H1 (cell line): ENCODE measurements around the gene TEX22. TPM values are rescaled to one million over a fixed set of nuclear protein-coding genes. Genes with fewer than 3 reads are reported as not detected.

Experiments
- CTCF ChIA-PET: fragments of 300-600 bp; sonication (Branson Sonifier 250); formaldehyde crosslinking; loops from one replicate; lab custom pipeline; 2021; ENCODE audit not compliant: partially characterized antibody; lab: Charles Lee
- POLR2A ChIA-PET: fragments of 300-600 bp; sonication (Branson Sonifier 250); formaldehyde crosslinking; loops from one replicate; lab custom pipeline; 2021; ENCODE audit warnings: inconsistent platforms; ENCODE audit not compliant: partially characterized antibody; lab: Charles Lee
- DNase-seq, 2 experiments: peaks; one replicate each; pipeline versions ENCODE4 v3.0.0 to v3.0.0-alpha.2; 2010 to 2022; ENCODE audit warnings: low spot score in 2 of 2, low read depth in 1 of 2, mixed read lengths in 1 of 2
- FAIRE-seq: peaks from 2 replicates; lab custom pipeline; 2011; peaks lifted over from hg19 to GRCh38; lab: Jason Lieb, UNC
- H2AFZ ChIP-seq: 2 replicates; pipeline ENCODE4 v1.8.1; 2012; ENCODE audit warnings: low read length, inconsistent platforms
- H2AK5ac ChIP-seq: 2 replicates; pipeline ENCODE4 v1.6.1; 2013; ENCODE audit warnings: low read depth, low read length
- H2BK120ac ChIP-seq: replicated peaks from 2 replicates; pipeline ENCODE3; 2013; ENCODE audit warnings: low read depth, low read length, inconsistent platforms
- H2BK12ac ChIP-seq: 2 replicates; pipeline ENCODE4 v1.6.1; 2013; ENCODE audit warnings: low read depth, low read length
- H2BK15ac ChIP-seq: 2 replicates; pipeline ENCODE4 v1.6.1; 2013; ENCODE audit warnings: low read length
- H2BK20ac ChIP-seq: 2 replicates; pipeline ENCODE4 v1.6.1; 2013; ENCODE audit warnings: low read length
- H2BK5ac ChIP-seq: 2 replicates; pipeline ENCODE4 v1.6.1; 2013; ENCODE audit warnings: low read depth, low read length
- H3K14ac ChIP-seq: 2 replicates; pipeline ENCODE4 v1.6.1; 2013; ENCODE audit warnings: inconsistent platforms; ENCODE audit not compliant: insufficient read length
- H3K18ac ChIP-seq: 2 replicates; pipeline ENCODE4 v1.6.1; 2013; ENCODE audit warnings: low read length; ENCODE audit errors: extremely low read depth
- H3K23ac ChIP-seq: 2 replicates; pipeline ENCODE4 v1.6.1; 2013; ENCODE audit warnings: inconsistent platforms; ENCODE audit not compliant: insufficient read length
- H3K23me2 ChIP-seq: 2 replicates; pipeline ENCODE4 v1.6.1; 2013; ENCODE audit warnings: low read depth, low read length
- H3K27ac ChIP-seq: 2 replicates; pipeline ENCODE4 v1.6.1; 2011; ENCODE audit warnings: low read depth, low read length, inconsistent platforms
- H3K27me3 ChIP-seq, 4 experiments: replicated peaks in 1 of 4; 1 replicate in 1 of 4; 2 replicates in 3 of 4; pipeline versions ENCODE4 v1.6.1 to v1.8.1; 2011 to 2013; ENCODE audit warnings: low read length in 3 of 4, mild to moderate bottlenecking in 3 of 4, inconsistent platforms in 2 of 4, mixed read lengths in 2 of 4, moderate library complexity in 1 of 4; ENCODE audit not compliant: control insufficient read depth in 3 of 4, insufficient read depth in 3 of 4; ENCODE audit errors: extremely low read depth in 1 of 4
- H3K36me3 ChIP-seq, 4 experiments: 2 replicates each; pipeline versions ENCODE4 v1.6.1 to v1.8.1; 2011 to 2013; ENCODE audit warnings: mild to moderate bottlenecking in 4 of 4, low read length in 3 of 4, moderate library complexity in 2 of 4, control low read depth in 1 of 4, inconsistent platforms in 1 of 4; ENCODE audit not compliant: insufficient read depth in 4 of 4, control insufficient read depth in 2 of 4
- H3K4ac ChIP-seq: replicated peaks from 2 replicates; pipeline ENCODE3; 2013; ENCODE audit warnings: low read length, low read depth, mixed read lengths, inconsistent platforms; ENCODE audit not compliant: insufficient read length
- H3K4me1 ChIP-seq, 4 experiments: replicated peaks in 1 of 4; 1 replicate in 1 of 4; 2 replicates in 3 of 4; pipeline versions ENCODE4 v1.6.1 to v1.8.1; 2011 to 2013; ENCODE audit warnings: low read length in 3 of 4, inconsistent platforms in 2 of 4, mixed read lengths in 1 of 4; ENCODE audit not compliant: insufficient read depth in 4 of 4, control insufficient read depth in 3 of 4
- H3K4me2 ChIP-seq, 2 experiments: 2 replicates each; pipeline versions ENCODE4 v1.6.1 to v1.8.1; 2011 to 2013; ENCODE audit warnings: low read depth in 2 of 2, low read length in 2 of 2, control low read depth in 1 of 2, inconsistent platforms in 1 of 2, mild to moderate bottlenecking in 1 of 2; ENCODE audit not compliant: insufficient read depth in 1 of 2
- H3K4me3 ChIP-seq, 4 experiments: fragments of 200-600, 300-600 bp in 1 of 4; sonication (generic), shearing (Covaris generic), sonication (Bioruptor Twin) in 1 of 4; 2 replicates each; pipeline versions ENCODE4 v1.5.1 to v1.8.1; 2011 to 2016; ENCODE audit warnings: low read length in 4 of 4, low read depth in 3 of 4, control low read depth in 2 of 4, inconsistent platforms in 2 of 4, mild to moderate bottlenecking in 2 of 4, mixed read lengths in 1 of 4, moderate library complexity in 1 of 4; ENCODE audit not compliant: insufficient read depth in 2 of 4; ENCODE audit errors: extremely low read depth in 1 of 4
- H3K56ac ChIP-seq: replicated peaks from 2 replicates; pipeline ENCODE3; 2013; ENCODE audit warnings: low read depth, mild to moderate bottlenecking, mixed read lengths, low read length, inconsistent platforms; ENCODE audit not compliant: insufficient read length
- H3K79me1 ChIP-seq: 2 replicates; pipeline ENCODE4 v1.6.1; 2013; ENCODE audit warnings: low read depth, low read length, control low read depth
- H3K79me2 ChIP-seq, 2 experiments: 2 replicates each; pipeline versions ENCODE4 v1.6.1 to v1.8.1; 2012 to 2013; ENCODE audit warnings: low read length in 2 of 2, mild to moderate bottlenecking in 2 of 2, inconsistent platforms in 1 of 2; ENCODE audit not compliant: insufficient read depth in 2 of 2, control insufficient read depth in 1 of 2
- H3K9ac ChIP-seq, 4 experiments: replicated peaks in 1 of 4; 1 replicate in 1 of 4; 2 replicates in 3 of 4; pipeline versions ENCODE4 v1.6.1 to v1.8.1; 2011 to 2013; ENCODE audit warnings: low read depth in 3 of 4, low read length in 3 of 4, control low read depth in 2 of 4, mild to moderate bottlenecking in 2 of 4, moderate library complexity in 2 of 4, inconsistent platforms in 1 of 4; ENCODE audit errors: extremely low read depth in 1 of 4
- H3K9me3 ChIP-seq, 2 experiments: 2 replicates each; pipeline versions ENCODE4 v1.6.1 to v1.8.1; 2012 to 2013; ENCODE audit warnings: mild to moderate bottlenecking in 2 of 2, moderate library complexity in 2 of 2, control low read depth in 1 of 2, inconsistent platforms in 1 of 2, low read depth in 1 of 2, low read length in 1 of 2, mixed read lengths in 1 of 2; ENCODE audit not compliant: insufficient read depth in 2 of 2
- H4K20me1 ChIP-seq, 2 experiments: replicated peaks in 1 of 2; 2 replicates each; pipeline versions ENCODE3 to v1.8.1; 2011 to 2013; ENCODE audit warnings: inconsistent platforms in 2 of 2, low read length in 2 of 2, mild to moderate bottlenecking in 1 of 2; ENCODE audit not compliant: insufficient read depth in 2 of 2, control insufficient read depth in 1 of 2
- H4K5ac ChIP-seq: 2 replicates; pipeline ENCODE4 v1.6.1; 2013; ENCODE audit warnings: low read length, low read depth, mixed read lengths, inconsistent platforms; ENCODE audit not compliant: insufficient read length
- H4K8ac ChIP-seq: 2 replicates; pipeline ENCODE4 v1.8.0; 2013; ENCODE audit warnings: mild to moderate bottlenecking, moderate library complexity, low read length, inconsistent platforms; ENCODE audit not compliant: insufficient read depth; ENCODE audit errors: extremely low read depth
- H4K91ac ChIP-seq: replicated peaks from 2 replicates; pipeline ENCODE3; 2013; ENCODE audit warnings: low read length, mixed read lengths, inconsistent platforms; ENCODE audit not compliant: insufficient read length
- ASH2L ChIP-seq: fragments of 200-600, 300-600 bp; sonication (generic); IDR thresholded peaks from one replicate; pipeline ENCODE4 v1.7.1; 2017; ENCODE audit warnings: low read length
- BACH1 ChIP-seq: IDR thresholded peaks from 2 replicates; pipeline ENCODE4 v1.6.1; 2012; ENCODE audit warnings: low read length, improper control_type of control experiment
- CEBPB ChIP-seq: IDR thresholded peaks from 2 replicates; pipeline ENCODE4 v1.6.1; 2012; ENCODE audit warnings: low read depth, low read length
- CREB1 ChIP-seq: IDR thresholded peaks from 2 replicates; pipeline ENCODE4 v1.6.1; 2012; ENCODE audit warnings: inconsistent platforms
- EGR1 ChIP-seq: IDR thresholded peaks from 2 replicates; pipeline ENCODE4 v1.6.1; 2011; ENCODE audit warnings: low read depth, low read length, borderline replicate concordance
- EZH2 ChIP-seq: fragments of 200-600 bp; sonication (generic); IDR thresholded peaks from 2 replicates; pipeline ENCODE4 v1.7.1; 2012; ENCODE audit warnings: low read depth, mild to moderate bottlenecking, moderate library complexity, low read length, inconsistent platforms; ENCODE audit not compliant: severe bottlenecking
- PHF8 ChIP-seq: fragments of 200-600 bp; sonication (generic); conservative IDR thresholded peaks from 2 replicates; pipeline ENCODE4 v1.7.1; 2012; ENCODE audit warnings: low read depth, mild to moderate bottlenecking, inconsistent platforms, low read length, moderate library complexity
- POLR2AphosphoS5 ChIP-seq: IDR thresholded peaks from 2 replicates; pipeline ENCODE4 v1.6.1; 2011; ENCODE audit warnings: low read depth, low read length
- RNF2 ChIP-seq: fragments of 200-900, 300-1000 bp; sonication (generic); IDR thresholded peaks from 2 replicates; pipeline ENCODE4 v1.7.1; 2016; ENCODE audit warnings: borderline replicate concordance, low read depth, mild to moderate bottlenecking, antibody characterized with exemption, low read length; ENCODE audit not compliant: poor library complexity, severe bottlenecking; ENCODE audit errors: missing control alignments
- SP1 ChIP-seq: IDR thresholded peaks from 2 replicates; pipeline ENCODE4 v1.6.1; 2011; ENCODE audit warnings: low read depth, low read length
- SUZ12 ChIP-seq: fragments of 200-600 bp; sonication (generic); IDR thresholded peaks from 2 replicates; pipeline ENCODE4 v1.6.1; 2012; ENCODE audit warnings: mild to moderate bottlenecking, inconsistent platforms, low read length, moderate library complexity, mixed read lengths
- TBP ChIP-seq: IDR thresholded peaks from 2 replicates; pipeline ENCODE4 v1.6.1; 2011; ENCODE audit warnings: low read depth, low read length, improper control_type of control experiment
- WGBS, 2 experiments: shearing (Covaris generic) in 1 of 2; methylation state at CpG; one replicate each; pipeline versions ENCODE4 v1.1.6 to v1.1.7; 2013 to 2015; ENCODE audit warnings: low lambda C conversion rate in 2 of 2, mixed read lengths in 2 of 2, inconsistent platforms in 1 of 2, low coverage in 1 of 2, missing lambda C conversion rate in 1 of 2; ENCODE audit not compliant: insufficient replicate concordance in 2 of 2, insufficient coverage in 1 of 2, insufficient read length in 1 of 2; ENCODE audit errors: extremely low coverage in 1 of 2, missing lambda C conversion rate in 1 of 2; 5-methylcytosine and 5-hydroxymethylcytosine counted together
- polyA plus RNA-seq, 7 experiments: library from polyadenylated mRNA; depleted of rRNA in 3 of 7; stranded (reverse) in 5 of 7; unstranded in 2 of 7; fragments of >200 nt in 5 of 7; fragments of 200-250 nt in 2 of 7; gene quantifications; 1 replicate in 5 of 7; 2 replicates in 1 of 7; 4 replicates in 1 of 7; pipeline versions ENCODE4 v1.2.1 to v1.2.3, GENCODE V29; 2011 to 2013; ENCODE audit warnings: missing spikeins in 2 of 7, mixed read lengths in 2 of 7
- total RNA-seq: library from RNA; stranded (reverse); fragmentation: NEBNext Ultra II Directional; extraction: Animal tissue kit (Norgen Biotek cat#: 25700); gene quantifications from 2 replicates; pipeline ENCODE4 v1.2.1, GENCODE V29; 2021

The TEX22 gene
- total and polyA plus RNA-seq, 2 of the 8 experiments (the other 6 are each of a cell fraction or from before 2014, with no cell fraction given) = 0.24 to 0.39 TPM

- H4K8ac ChIP-seq = peak overlapping the region; percentile 51; the same call in 1 of the 2 replicates
- H2BK12ac ChIP-seq = no peak overlapping the region
- no peak overlapping the region for H2BK20ac ChIP-seq
- no peaks in the 10 kb centered on the region for H3K27me3 ChIP-seq
- peaks cover 9 to 22% of the 10 kb centered on the region in 2 experiments for H4K20me1 ChIP-seq
- no peak overlapping the region for H2AFZ ChIP-seq
- ChIA-PET CTCF (interaction anchor here (0.7 to 1.5 kb wide), 3 partner anchors 26 to 264 kb away, joined by 3 to 4 read pairs (median 3); no protein-coding TSS in a partner anchor), POLR2A (interaction anchor here (0.7 kb wide), 1 partner anchor 11 kb away, joined by 3 read pairs; no protein-coding TSS in a partner anchor)
- H3K23me2 ChIP-seq = no peaks in the 10 kb centered on the region
- no peak overlapping the region for H2BK120ac ChIP-seq
- peaks cover 17 to 71% (median 47%) of the 10 kb centered on the region in 4 experiments for H3K36me3 ChIP-seq
- FAIRE-seq (no peak), DNase-seq (no peak)
- no peak overlapping the region for H3K56ac ChIP-seq
- no peak overlapping the region for H3K18ac ChIP-seq
- no peak overlapping the region for H2BK5ac ChIP-seq
- no peak overlapping the region for H2BK15ac ChIP-seq
- H2AK5ac ChIP-seq = no peak overlapping the region
- no peaks in the 10 kb centered on the region; a peak in 1 of 4 replicates for H3K79me2 ChIP-seq
- no peak overlapping the region for H3K14ac ChIP-seq
- no peak overlapping the region for H3K27ac ChIP-seq
- H3K79me1 ChIP-seq = peaks cover 2% of the 10 kb centered on the region; the same call in 1 of the 2 replicates
- no peaks in the 10 kb centered on the region for H3K9me3 ChIP-seq
- no peak overlapping the region for H3K4me3 ChIP-seq
- H3K4me1 ChIP-seq = peaks cover 0 to 5% (median 0%) of the 10 kb centered on the region in 4 experiments; a peak in 3 of 7 replicates
- 98% methylated on average over 13 of the region's 17 CpGs; no CpG with 5 or more reads in 1 of the 2 experiments for WGBS, 2 experiments
- H3K4ac ChIP-seq = no peak overlapping the region
- no peak overlapping the region for H4K91ac ChIP-seq
- H4K5ac ChIP-seq = no peak overlapping the region
- H3K9ac ChIP-seq = no peak overlapping the region
- H3K4me2 ChIP-seq = no peak overlapping the region
- H3K23ac ChIP-seq = no peak overlapping the region
- TF ChIP-seq SP1 (no peak), SUZ12 (no peak), ASH2L (no peak), RNF2 (no peak), EZH2 (no peak), CREB1 (no peak), CEBPB (no peak), TBP (no peak), EGR1 (no peak), BACH1 (no peak), POLR2AphosphoS5 (no peak; the same call in 1 of the 2 replicates), PHF8 (no peak)
These were observed 61.8 kb downstream of the TEX22 start for GRCh38 chr14:105460116-105460515.
